Skeletal muscle cell (primary cell): Measurements from ENCODE around the gene CTAG2.

ENCODE experiments used
- DNase-seq: peaks from one replicate; pipeline ENCODE4 v3.0.0-alpha.2; 2010; ENCODE audit warnings: low read depth
- H3K4me3 ChIP-seq: 2 replicates; pipeline ENCODE4 v1.5.1; 2011; ENCODE audit warnings: low read depth, mild to moderate bottlenecking, control low read depth, low read length, moderate library complexity

Gene CTAG2

DNA sequence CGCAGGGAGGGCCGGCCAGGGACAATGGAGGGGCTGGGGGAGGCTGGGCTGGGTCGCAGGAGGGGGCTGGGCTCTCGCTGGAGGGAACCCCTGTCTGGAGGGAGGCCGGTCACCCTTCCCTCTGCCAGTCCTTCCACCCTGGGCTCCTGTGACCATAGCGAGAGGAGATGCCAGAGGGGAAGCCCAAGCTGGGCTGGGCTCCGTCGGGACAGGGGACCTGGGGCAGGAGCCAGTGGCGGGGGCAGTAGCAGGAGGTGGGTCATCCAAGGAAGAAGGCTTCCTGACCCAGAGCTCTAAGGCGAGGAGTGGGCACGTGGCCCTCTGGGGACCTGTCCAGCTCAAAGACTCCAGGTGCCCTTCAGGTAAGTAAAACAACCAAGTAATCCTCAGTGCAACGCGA, 51.2 kb downstream of the CTAG2 start:
- no peak overlapping the region for H3K4me3 ChIP-seq
- DNase-seq: no peak
